NCI-H1105 treated with DMSO at 0.1 percent for 48 hours (cell line): ENCODE data around the gene UMAD1.
A peak's percentile ranks its signal among the peaks of the same experiment; 100 is the strongest.

Experiments used
- DNase-seq: peaks from one replicate; lab custom pipeline; 2025; lab: John Stamatoyannopoulos, UW

UMAD1 gene

DNA sequence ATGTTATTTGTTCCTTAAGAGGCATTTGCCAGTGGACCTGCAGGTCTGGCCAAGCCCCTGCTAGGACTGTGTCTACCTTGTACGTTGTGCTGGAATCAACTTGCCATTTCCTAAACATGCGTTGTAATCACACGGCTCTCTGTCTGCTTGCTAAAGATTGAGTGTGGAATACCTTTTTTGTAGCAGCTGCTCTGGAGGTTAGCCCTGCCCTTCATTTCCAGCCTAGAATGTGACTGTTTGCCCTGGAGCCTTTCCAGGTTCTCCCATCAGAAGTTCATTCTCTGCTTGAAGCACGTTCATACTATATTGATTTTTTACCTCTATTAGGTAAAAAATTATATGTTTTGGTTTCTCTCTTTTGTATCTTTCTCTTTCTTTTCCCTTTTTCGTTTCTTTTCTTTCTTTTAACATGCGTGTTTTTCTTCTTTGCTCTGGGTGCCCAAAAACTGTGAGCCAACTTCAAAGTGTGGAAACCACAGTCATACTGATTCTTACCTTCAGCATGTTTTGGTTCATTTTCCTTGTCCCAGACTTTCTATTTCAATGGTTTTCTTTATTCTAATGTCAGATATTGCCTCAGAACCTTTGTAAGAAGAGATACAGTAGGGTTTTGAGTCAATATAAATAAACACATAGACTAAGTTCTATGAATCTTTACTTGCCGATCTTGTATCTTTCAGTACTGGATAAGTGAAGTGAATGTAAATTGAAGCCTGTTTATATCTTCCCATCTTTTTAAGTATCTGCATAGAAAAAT lies 189.7 kb downstream of the UMAD1 start:
- peak; percentile 97 for DNase-seq

DNA sequence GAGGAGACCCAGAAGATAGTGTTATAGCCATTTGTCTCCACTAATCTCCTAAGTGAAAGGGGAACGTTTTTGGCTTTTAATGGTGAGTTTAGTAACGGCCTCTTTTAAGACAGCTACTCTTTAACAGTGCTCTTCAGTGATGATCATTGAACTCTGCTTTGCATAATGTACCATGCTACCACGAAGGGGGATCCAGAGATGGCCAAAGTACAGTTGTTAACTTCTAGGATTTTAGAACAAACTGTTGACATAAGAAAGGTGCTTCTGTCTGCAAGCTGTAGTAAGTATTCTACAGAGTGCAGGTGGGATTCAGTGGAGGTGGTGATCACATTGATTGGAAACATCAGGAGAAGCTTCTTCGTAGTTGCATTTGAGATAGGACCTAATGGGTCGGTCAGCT lies 192.0 kb downstream of the UMAD1 start:
- DNase-seq: no peak

DNA sequence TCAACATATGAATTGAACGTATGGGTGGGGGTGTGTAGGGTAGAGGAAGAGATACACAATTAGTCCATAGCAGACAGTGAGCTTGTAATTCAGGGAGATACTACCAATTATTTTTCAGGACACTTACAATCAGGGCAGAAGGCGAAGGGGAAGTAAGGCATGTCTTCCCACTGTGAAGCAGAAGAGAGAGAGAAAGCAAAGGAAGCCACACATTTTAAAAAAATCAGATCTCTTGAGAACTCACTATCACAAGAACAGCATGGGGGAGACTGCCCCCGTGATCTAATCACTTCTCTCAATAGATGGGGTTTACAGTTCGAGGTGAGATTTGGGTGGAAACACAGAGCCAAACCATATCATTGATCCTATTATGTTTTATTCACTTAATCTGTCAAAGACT lies 194.2 kb downstream of the UMAD1 start:
- no peak for DNase-seq

DNA sequence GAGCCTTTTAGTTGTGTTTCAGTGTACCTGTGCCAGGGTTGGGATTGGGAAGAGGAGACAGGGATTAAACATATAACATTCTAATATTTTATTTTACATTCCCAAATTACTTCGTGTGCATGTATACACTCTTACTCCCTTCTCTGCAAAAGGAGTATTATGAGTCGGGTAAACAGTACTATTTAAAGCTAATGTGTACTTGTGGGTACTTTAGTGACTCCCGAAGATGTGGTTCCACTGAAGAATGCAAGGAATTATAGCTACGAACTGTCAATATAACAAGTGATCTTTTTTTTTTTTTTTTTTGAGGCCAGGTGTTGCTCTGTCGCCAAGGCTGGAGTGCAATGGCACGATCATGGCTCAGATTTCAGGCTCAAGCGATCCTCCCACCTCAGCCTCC lies 200.5 kb downstream of the UMAD1 start:
- DNase-seq: no peak

DNA sequence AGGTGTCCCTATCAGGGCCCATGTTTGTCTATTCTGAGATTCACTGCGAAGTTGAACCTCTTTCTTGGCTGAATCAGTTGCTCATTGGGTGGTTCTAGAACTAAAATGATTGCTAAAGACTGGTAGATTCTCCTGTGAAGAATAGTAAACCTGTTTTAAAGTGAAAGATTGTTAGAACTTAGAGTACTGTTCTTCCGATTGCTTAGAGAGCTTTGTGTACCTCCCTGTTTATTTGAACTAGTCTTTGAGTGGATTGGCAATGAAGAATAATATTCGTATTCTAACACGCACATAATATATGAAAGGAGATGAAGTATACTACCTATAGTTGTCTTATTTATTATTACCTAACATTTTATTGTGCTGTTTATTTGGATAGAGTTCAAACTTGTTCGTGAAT lies 202.7 kb downstream of the UMAD1 start:
- DNase-seq: no peak

DNA sequence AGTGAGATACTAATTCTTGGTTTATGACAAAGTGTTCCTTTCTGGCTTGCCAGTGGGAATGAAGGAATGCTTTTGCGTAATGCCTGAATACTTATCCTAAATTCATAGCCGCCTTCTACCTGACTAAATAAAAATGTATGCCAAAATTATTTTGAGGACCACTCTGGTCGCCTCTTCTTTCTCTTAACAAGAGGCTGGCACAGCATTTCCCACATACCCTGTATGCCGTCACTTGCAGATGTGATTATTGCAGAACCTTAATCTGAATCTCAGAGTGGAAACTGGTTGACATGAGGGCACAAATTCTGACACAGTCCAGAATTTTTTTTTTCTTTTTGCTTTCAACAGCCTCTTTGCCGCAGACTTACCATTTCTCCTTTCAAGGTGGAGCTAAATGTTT lies 203.4 kb downstream of the UMAD1 start:
- no peak for DNase-seq

DNA sequence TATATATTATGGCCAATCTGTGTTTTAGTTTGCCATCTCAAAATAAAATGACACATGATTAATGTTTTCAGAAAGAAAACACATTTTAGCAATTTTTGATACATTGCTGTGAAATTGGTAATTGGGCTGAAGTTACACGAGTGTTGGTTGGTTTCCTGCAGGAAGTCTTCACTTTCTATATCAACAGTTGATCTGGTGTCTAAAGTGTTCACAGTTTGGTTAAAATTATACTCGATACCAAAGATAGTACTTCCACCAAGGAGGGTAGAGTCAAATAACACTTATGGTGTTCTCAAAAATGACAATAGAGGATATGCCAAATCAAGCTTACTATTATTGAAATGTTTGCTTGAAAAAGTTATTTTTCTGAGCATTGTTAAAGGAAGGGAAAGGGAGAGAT lies 207.7 kb downstream of the UMAD1 start:
- DNase-seq: no peak

DNA sequence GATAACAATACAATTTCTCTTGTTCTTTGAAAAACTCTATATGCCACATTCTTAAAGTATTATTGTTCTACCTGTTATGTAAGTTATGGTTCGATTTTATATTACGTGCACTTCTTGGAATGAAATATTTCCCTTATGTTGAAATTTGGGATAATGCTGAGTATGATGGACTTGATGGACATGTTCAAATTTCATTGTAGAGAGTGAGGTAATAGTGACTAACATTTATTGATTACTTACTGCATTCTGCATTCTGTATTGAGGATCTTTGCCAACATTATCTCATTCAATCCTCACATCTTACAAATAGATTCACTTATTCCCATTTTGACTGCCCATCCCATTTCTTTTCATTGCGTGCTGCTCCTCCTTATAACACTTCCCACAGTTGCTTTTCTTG lies 208.3 kb downstream of the UMAD1 start:
- DNase-seq: no peak

DNA sequence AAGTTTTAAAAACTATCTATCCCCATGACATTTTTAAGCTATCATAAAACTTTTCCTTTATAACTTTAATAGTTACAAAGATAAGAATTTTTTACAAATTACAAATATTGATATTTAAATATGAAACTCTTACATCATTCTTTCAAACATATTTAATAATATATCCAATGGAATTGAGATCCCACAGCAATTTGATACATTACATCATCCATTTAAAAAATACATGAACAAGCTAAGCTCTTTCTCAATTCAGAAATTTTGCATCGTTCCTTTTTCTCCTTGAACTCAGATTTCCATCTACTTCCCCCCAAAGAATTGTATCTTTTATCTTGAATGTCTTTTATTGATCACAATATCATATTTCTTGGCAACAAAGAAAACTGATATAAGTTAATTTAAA lies 209.6 kb downstream of the UMAD1 start:
- DNase-seq: no peak

DNA sequence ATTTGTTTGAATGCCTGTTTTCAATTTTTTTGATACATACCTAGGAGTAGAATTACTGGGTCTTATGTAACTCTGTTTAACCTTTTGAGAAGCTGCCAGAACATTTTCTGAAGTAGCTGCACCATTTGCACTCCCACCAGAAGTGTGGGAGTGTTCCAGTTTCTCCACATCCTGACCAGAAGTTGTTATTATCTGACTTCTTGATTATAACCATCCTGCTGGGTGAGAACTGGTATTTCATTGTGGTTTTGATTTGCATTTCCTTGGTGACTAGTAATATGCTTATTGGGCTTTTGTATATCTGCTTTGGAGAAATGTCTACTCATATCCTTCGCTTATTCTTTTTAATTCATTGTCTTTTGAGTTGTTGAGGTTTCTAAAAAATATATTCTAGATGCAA lies 210.8 kb downstream of the UMAD1 start:
- DNase-seq: no peak

DNA sequence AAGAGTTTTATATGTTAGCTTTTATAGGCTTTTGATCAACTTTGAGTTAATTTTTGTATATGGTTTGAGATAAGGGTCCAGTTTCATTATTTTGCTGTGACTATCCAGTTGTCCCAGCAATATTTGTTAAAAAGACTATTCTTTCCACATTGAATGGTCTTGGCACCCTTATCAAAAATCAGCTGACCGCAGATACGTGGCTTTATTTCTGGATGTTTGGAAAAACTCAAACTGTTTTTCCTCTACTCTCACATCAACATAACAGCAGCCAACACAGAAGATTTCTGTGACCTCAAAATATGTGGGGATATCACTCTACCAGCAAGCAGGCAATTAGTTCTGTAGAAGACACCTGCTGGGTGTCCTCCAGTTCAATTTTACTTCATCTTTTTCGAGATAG lies 211.4 kb downstream of the UMAD1 start:
- no peak for DNase-seq

DNA sequence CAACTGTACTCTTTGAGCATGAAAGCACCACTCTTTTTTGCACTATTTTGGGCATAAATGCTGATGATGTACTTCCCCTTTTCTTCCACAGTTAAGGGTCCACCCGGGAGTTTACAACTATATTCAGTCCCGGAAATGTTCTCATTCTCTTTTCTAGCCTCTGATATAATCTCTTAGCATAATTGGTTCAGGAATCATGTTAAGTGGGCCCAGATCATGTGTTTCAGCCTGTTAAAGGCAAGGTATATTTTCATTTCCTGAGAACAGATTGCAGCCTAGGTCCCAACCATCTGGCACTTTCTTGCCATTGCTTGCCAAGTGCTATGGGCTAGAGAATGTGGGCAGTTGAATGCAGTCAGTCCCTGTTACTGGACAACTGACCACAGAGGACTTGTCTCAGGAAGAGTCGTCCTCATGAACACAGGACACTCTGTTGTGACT lies 216.6 kb downstream of the UMAD1 start:
- DNase-seq: no peak

DNA sequence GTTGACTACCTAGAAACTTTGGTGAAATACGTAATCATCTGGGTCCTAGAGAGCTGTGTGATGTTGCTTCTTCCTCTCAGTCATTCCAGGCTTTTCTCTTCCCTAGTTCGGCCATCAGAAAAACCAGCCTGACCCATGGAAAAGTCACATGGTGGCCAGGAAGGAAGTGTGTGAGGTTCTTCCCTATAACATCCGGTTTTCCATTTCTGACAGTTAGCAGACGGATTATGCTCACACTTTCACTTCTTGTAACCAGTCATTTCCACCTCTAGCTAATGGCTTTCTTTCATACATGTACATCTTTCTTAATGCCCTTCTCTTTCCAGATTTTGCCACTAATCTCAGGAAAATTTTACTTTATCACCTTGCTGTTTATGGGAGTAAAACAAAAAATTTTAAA lies 218.0 kb downstream of the UMAD1 start:
- no peak for DNase-seq

DNA sequence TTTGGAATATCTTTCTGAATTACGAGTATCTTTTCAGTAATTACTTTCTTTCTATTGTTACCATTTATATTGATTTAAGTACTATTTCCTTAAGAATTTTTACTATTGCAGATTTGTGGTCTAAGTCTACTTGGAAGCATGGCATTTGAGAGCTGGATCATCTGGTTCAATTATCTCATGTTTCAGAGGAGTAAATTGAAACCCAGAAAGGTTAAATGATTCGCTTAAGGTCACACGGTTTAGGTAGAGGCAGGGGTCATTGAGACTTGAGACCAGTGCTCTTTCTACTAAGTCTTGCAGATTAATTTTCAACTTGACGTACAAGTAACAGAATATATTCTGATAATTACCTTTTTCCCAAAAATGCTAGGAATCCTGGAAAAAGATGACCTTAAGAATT lies 218.9 kb downstream of the UMAD1 start:
- no peak for DNase-seq

DNA sequence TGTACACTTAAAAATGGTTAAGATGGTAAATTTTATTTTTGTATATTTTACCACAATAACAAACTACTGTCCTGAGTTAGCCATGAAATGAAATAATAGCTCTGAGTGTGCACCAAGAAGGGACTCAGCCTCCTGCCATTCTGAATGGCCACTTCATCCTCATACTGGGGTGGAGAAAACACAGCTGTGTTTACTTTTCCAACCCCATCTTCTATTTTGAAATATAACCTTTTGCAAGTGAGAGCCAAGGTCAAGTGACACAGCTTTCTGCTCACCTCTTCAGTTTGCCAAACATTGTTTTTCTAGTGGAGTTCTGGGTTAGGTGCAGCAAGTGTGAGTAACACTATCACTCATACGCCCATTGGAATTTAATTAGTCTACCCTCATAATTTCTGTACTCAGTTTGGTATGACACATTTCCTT lies 220.7 kb downstream of the UMAD1 start:
- peak; percentile 97 for DNase-seq

DNA sequence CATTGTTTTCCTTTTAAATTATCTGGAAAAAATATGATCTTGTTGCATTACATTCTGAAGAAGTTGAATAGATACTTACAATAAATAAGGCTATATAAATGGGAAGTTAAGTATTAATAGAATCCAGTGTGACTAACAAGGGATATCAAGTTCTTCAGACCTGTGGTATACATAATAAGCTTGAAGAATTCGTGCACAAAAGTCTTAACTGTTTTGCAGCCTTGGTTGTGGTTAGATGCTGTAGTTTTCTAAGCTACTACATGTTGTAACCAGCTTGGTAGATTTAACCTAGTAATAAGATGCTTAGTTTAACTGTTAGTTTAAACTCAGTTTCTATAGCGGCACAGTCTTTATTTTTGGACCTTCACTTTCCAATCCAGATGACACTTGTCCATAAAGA lies 221.8 kb downstream of the UMAD1 start:
- no peak for DNase-seq

DNA sequence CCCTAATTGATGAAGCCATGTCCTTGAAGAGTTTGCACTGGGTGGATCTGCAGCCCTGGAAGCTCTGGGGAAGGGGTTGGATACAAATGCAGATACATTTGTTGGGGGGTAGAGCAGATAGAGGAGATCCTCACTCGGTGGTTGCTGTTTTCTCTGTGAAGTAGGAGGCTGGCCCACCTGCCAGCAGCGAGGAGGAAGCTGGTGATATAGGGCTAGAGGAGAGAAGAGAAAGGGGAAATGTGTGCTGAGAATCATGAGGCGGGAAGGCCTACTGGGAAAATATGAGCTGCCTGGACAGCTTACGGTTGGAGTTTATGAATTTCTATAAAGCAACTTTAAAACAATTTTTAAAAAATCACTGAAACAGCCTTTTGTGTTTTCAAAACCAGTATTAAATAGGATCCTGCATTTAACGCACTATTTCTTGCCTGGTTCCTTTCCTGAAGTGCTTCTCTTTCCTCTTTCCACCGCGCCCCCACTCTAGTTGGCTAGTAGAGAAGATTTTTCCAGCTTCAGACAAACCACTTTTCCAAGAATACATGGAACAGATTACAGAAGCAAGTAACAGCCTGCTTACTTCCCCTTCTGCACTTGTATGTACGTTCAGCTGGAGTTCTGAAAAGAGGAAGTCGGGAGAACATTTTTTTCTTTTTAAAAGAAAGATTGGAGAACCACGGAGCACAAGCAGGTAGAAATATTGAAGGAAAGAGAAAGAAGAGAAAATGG lies 227.5 kb downstream of the UMAD1 start:
- no peak for DNase-seq

DNA sequence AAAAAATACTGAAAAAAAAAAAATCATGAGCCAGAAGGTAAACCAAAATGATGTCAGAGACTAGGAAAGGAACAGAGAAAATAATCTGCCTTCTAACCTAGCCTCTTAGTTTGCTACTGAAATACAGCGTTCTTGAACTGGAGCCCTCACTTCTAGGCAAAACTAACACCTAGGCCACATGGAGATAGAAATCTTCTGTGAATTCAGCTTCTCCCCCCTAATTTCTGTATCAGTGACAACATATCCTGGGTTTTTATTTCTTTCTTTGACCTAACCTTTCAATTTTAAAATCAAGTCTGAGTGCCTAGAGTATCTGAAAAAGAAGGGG lies 228.0 kb downstream of the UMAD1 start:
- DNase-seq: no peak

DNA sequence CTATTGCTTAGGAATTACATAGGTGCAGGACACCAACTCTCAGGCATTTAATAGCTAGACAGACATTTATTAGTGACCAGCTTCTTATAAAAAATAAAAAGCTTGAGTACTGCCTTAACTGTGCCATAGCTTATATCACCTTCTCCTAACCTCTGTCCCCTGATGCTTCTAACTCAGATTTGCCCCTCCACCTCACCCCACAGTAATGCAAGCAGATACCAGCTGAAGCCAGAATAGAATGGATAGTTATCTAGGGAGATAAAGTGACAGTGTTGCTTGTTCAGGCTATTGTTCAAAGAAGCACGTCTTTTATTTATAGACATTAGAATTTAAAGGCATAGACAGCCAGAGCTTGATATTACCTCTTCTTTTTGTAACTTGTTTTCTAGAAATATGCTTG lies 228.5 kb downstream of the UMAD1 start:
- DNase-seq: peak; percentile 58

DNA sequence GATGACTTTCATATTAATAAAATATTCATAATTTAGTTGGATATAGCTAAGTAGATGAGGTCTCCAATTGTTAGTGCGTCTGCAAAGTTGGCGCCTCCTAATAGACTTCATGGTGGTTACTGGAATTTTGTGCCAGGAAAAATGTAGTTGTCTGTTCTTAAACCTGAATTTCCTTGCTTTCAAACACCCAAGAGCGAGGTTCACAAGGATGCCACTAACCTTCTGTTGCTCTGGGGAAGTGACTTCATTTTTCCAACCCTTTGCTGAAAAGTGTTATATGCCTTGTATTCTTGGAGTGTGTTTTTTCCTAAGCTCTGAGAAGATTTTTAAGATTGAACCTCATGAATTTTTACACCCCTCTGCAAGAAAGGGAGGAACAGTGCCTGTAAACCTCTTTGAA lies 229.1 kb downstream of the UMAD1 start:
- peak; percentile 43 for DNase-seq

DNA sequence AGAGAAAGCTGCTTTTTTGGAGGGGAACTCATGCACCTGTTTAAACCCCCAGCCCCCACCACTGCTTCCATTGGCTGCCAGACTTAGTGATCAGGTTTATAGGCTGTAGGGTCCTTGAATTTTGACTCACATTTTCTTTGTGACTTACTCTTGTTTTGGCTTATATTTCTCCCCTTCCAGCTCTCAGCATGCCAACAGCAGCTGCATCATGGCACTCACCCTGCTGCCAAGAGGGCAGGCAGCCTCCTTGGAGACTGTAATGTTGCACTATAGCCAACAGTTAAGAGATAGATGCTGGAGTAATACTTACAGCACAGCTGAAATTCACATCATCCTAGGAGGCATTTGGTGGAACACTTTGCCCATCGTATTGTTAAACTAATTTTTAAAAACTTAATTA lies 230.0 kb downstream of the UMAD1 start:
- peak; percentile 93 for DNase-seq

DNA sequence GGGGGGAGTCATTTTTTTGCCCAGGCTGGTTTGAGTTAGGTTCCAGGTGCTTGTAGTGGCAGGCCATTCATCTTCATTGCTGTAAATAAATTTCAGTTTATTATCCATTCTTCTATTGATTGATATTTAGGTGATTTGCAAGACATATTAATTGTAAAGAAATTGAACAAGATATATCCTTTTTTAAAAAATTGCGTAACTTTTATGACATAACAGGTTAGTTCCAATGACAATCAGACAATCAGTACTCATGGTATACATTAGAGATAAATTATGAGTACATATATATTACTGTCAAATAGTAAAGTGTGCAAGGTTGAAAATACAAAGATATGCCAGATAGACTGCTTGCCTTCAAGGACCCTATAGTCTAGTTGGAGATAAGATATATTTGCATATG lies 235.9 kb downstream of the UMAD1 start:
- no peak for DNase-seq

DNA sequence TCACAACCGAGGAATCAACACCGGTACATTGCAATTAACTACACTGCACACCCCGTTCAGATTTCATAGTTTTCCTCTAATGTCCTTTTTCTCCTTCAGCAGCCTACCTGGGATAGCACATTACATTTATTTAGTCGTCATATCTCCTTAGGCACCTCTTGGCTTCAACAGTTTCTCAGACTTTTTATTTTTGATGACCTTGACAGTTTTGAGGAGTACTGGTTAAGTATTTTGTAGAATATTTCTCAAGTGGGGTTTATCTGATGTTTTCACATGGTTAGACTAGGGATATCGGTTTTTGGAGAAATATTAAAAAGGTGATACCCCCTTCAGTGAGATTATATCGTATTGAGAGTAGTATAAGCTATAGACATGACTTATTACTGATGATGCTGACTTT lies 241.0 kb downstream of the UMAD1 start:
- no peak for DNase-seq

DNA sequence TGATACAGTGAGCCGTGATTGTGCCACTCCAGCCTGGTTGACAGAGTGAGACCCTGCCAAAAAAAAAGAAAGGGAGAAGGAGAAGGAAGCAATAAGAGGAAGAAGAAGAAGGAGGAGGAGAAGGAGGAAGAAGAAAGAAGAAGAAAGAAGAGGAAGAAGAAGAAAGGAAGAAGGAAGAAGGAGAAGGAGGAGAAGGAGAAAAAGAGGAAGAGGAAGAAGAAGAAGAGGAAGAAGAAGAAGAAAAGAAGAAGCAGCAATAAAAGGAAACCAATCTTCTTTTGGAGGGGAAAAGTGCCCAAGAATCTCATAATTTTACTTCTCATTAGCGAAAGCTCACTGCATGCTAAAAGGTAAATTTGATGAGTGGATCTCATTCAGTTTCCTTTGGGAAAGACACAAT lies 242.3 kb downstream of the UMAD1 start:
- DNase-seq: no peak
